IMR-90 (cell line): Measurements from ENCODE around the gene SIT1. TPM values are rescaled to one million over a fixed set of nuclear protein-coding genes. Genes with fewer than 3 reads are reported as not detected.

Source experiments
- ATAC-seq: fragments of 200-7000 bp; cut with Tn5 transposase; 2 replicates; pipeline ENCODE4 v1.9.1; 2020; ENCODE audit warnings: low read depth, mild to moderate bottlenecking, moderate library complexity
- BruUV-seq: library from RNA; stranded (reverse); fragments of 400-500 nt; replicated peaks from 2 replicates; lab custom pipeline; 2021; lab: Mats Ljungman, UMichigan
- CTCF ChIA-PET: fragments of 300-600 bp; formaldehyde crosslinking; extraction: SDS; loops from one replicate; lab custom pipeline; 2021; ENCODE audit warnings: antibody characterized with exemption; lab: Yijun Ruan, JAX
- POLR2A ChIA-PET: fragments of 300-600 bp; sonication (Branson Sonifier 250); formaldehyde crosslinking; loops from one replicate; lab custom pipeline; 2022; ENCODE audit warnings: antibody characterized with exemption; ENCODE audit not compliant: unreplicated experiment; lab: Charles Lee
- DNase-seq: peaks from one replicate; pipeline ENCODE4 v3.0.0; 2013
- H2AFZ ChIP-seq: replicated peaks from 2 replicates; pipeline ENCODE3; 2013; ENCODE audit warnings: low read length, mild to moderate bottlenecking; ENCODE audit not compliant: poor library complexity
- H2AK5ac ChIP-seq: 2 replicates; pipeline ENCODE4 v1.6.1; 2013; ENCODE audit warnings: low read depth, low read length, inconsistent platforms
- H2AK9ac ChIP-seq: replicated peaks from 2 replicates; pipeline ENCODE3; 2013; ENCODE audit warnings: mild to moderate bottlenecking, low read depth, low read length, moderate library complexity; ENCODE audit not compliant: poor library complexity
- H2BK120ac ChIP-seq: 2 replicates; pipeline ENCODE4 v1.6.1; 2013; ENCODE audit warnings: low read depth, low read length, inconsistent platforms
- H2BK15ac ChIP-seq: 3 replicates; pipeline ENCODE4 v1.6.1; 2013; ENCODE audit warnings: low read depth, low read length, inconsistent platforms
- H2BK20ac ChIP-seq: 2 replicates; pipeline ENCODE4 v1.6.1; 2013; ENCODE audit warnings: low read depth, mild to moderate bottlenecking, inconsistent platforms, low read length, moderate library complexity
- H2BK5ac ChIP-seq: 2 replicates; pipeline ENCODE4 v1.6.1; 2013; ENCODE audit warnings: mild to moderate bottlenecking, low read depth, low read length, inconsistent platforms; ENCODE audit not compliant: poor library complexity, severe bottlenecking
- H3K14ac ChIP-seq: replicated peaks from 2 replicates; pipeline ENCODE4 v1.6.1; 2013; ENCODE audit warnings: low read depth, low read length, inconsistent platforms
- H3K18ac ChIP-seq: 2 replicates; pipeline ENCODE4 v1.6.1; 2013; ENCODE audit warnings: low read depth, low read length, control low read depth
- H3K23ac ChIP-seq: 2 replicates; pipeline ENCODE4 v1.6.1; 2013; ENCODE audit warnings: low read depth, low read length, inconsistent platforms
- H3K27ac ChIP-seq: 2 replicates; pipeline ENCODE4 v1.5.1; 2013; ENCODE audit warnings: mild to moderate bottlenecking, control low read depth, low read length; ENCODE audit not compliant: insufficient read depth
- H3K27me3 ChIP-seq: 2 replicates; pipeline ENCODE4 v1.6.1; 2013; ENCODE audit warnings: low read length; ENCODE audit not compliant: control insufficient read depth, insufficient read depth
- H3K36me3 ChIP-seq: 2 replicates; pipeline ENCODE4 v1.6.1; 2013; ENCODE audit warnings: low read length, mixed read lengths; ENCODE audit not compliant: control insufficient read depth, insufficient read depth
- H3K4ac ChIP-seq: 2 replicates; pipeline ENCODE4 v1.6.1; 2013; ENCODE audit warnings: low read depth, low read length, inconsistent platforms
- H3K4me1 ChIP-seq: 2 replicates; pipeline ENCODE4 v1.6.1; 2013; ENCODE audit warnings: low read length, mixed read lengths; ENCODE audit not compliant: control insufficient read depth, insufficient read depth
- H3K4me2 ChIP-seq: 2 replicates; pipeline ENCODE4 v1.6.1; 2013; ENCODE audit warnings: low read depth, mild to moderate bottlenecking, control low read depth, low read length, moderate library complexity
- H3K4me3 ChIP-seq: 2 replicates; pipeline ENCODE4 v1.5.1; 2013; ENCODE audit warnings: low read depth, mild to moderate bottlenecking, control low read depth, low read length, moderate library complexity; ENCODE audit not compliant: insufficient read depth
- H3K56ac ChIP-seq: 2 replicates; pipeline ENCODE4 v1.6.1; 2013; ENCODE audit warnings: low read length, inconsistent platforms; ENCODE audit not compliant: insufficient read depth; ENCODE audit errors: extremely low read depth
- H3K79me1 ChIP-seq, 2 experiments: 2 replicates each; pipeline ENCODE4 v1.6.1; 2013; ENCODE audit warnings: low read length in 2 of 2, inconsistent platforms in 1 of 2, low read depth in 1 of 2
- H3K9ac ChIP-seq: 2 replicates; pipeline ENCODE4 v1.6.1; 2013; ENCODE audit warnings: low read depth, low read length, control low read depth
- H3K9me1 ChIP-seq: 2 replicates; pipeline ENCODE4 v1.6.1; 2013; ENCODE audit warnings: low read length, inconsistent platforms; ENCODE audit not compliant: insufficient read depth
- H3K9me3 ChIP-seq: 2 replicates; pipeline ENCODE4 v1.6.1; 2013; ENCODE audit warnings: low read length; ENCODE audit not compliant: control insufficient read depth, insufficient read depth
- H4K20me1 ChIP-seq: 2 replicates; pipeline ENCODE4 v1.6.1; 2013; ENCODE audit warnings: low read length, inconsistent platforms; ENCODE audit not compliant: insufficient read depth
- H4K5ac ChIP-seq: 2 replicates; pipeline ENCODE4 v1.6.1; 2013; ENCODE audit warnings: mild to moderate bottlenecking, low read depth, low read length, control low read depth
- H4K8ac ChIP-seq, 2 experiments: 2 replicates each; pipeline ENCODE4 v1.6.1; 2013; ENCODE audit warnings: low read depth in 2 of 2, low read length in 2 of 2, control low read depth in 1 of 2, inconsistent platforms in 1 of 2
- H4K91ac ChIP-seq: 2 replicates; pipeline ENCODE4 v1.6.1; 2013; ENCODE audit warnings: low read depth, low read length, inconsistent platforms; ENCODE audit not compliant: insufficient read depth
- CHD1 ChIP-seq: IDR thresholded peaks from 2 replicates; pipeline ENCODE4 v1.6.1; 2012; ENCODE audit warnings: low read depth, low read length, improper control_type of control experiment
- FOS ChIP-seq: fragments of 150-350 bp; IDR thresholded peaks from 2 replicates; pipeline ENCODE4 v1.6.1; 2016; ENCODE audit warnings: low read depth, low read length
- POLR2A ChIP-seq: IDR thresholded peaks from 2 replicates; pipeline ENCODE4 v1.6.1; 2012; ENCODE audit warnings: mild to moderate bottlenecking, low read depth, low read length
- RAD21 ChIP-seq: IDR thresholded peaks from 2 replicates; pipeline ENCODE4 v1.6.1; 2012; ENCODE audit warnings: low read length, improper control_type of control experiment
- RFX5 ChIP-seq: IDR thresholded peaks from 2 replicates; pipeline ENCODE4 v1.8.0; 2012; ENCODE audit warnings: low read depth, mild to moderate bottlenecking, low read length, moderate library complexity
- WGBS, 2 experiments: methylation state at CpG; one replicate each; pipeline versions ENCODE4 v1.1.5 to v1.1.7; 2013; ENCODE audit warnings: missing lambda C conversion rate in 2 of 2; ENCODE audit not compliant: insufficient read length in 1 of 2; ENCODE audit errors: extremely low coverage in 2 of 2; 5-methylcytosine and 5-hydroxymethylcytosine counted together
- dilution Hi-C: fragments of 300-500 bp; cut with HindIII; formaldehyde crosslinking; loops from one replicate; pipeline ENCODE4 v1.14.3; 2018; ENCODE audit warnings: low sequenced_read_pairs; ENCODE audit not compliant: unreplicated experiment
- in situ Hi-C: fragments of 300-500 bp; cut with MboI; formaldehyde crosslinking; loops from 3 replicates; pipeline ENCODE4 v1.14.3; 2019; ENCODE audit warnings: low sequenced_read_pairs, inconsistent platforms, mixed read lengths
- intact Hi-C: fragments of 100-400 bp; cut with micrococcal nuclease; formaldehyde crosslinking; loops from 2 replicates; pipeline ENCODE4 v1.10.0; 2022
- polyA plus RNA-seq, 3 experiments: library from polyadenylated mRNA; depleted of rRNA; stranded (reverse); fragments of >200 nt; gene quantifications; 2 replicates each; pipeline ENCODE4 v1.2.3, GENCODE V29; 2012; ENCODE audit warnings: low replicate concordance in 1 of 3
- total RNA-seq: library from RNA; depleted of rRNA; stranded (reverse); fragments of >200 nt; gene quantifications from 2 replicates; pipeline ENCODE4 v1.2.3, GENCODE V29; 2012

The SIT1 gene
- total and polyA plus RNA-seq, 2 of the 4 experiments (the other 2 are of a cell fraction): not detected

GRCh38 chr9:35682520-35683315, 32.0 kb upstream of the SIT1 start:
- ATAC-seq (no peak), DNase-seq (no peak)
- no peak overlapping the region for H3K4me3 ChIP-seq
- H3K4me1 ChIP-seq: peaks cover 60% of the 10 kb centered on the region
- H3K56ac ChIP-seq: no peak overlapping the region
- in situ Hi-C loops: no loop called here
- H3K9me3 ChIP-seq: no peaks in the 10 kb centered on the region
- TF ChIP-seq POLR2A (no peak), CHD1 (no peak), FOS (no peak), RFX5 (no peak), RAD21 (no peak)
- no peak overlapping the region for H2BK120ac ChIP-seq
- peaks cover 13 to 76% of the 10 kb centered on the region in 2 experiments for H3K79me1 ChIP-seq
- H4K20me1 ChIP-seq: peaks cover 78% of the 10 kb centered on the region
- 0 out of 2 replicates have a peak overlapping the region, but pooled peaks have one; percentile 27 for H3K14ac ChIP-seq
- H4K8ac ChIP-seq: peak overlapping the region in 1 of 2 experiments; percentile 15; a peak in 1 of 4 replicates
- H3K36me3 ChIP-seq: peaks cover 59% of the 10 kb centered on the region
- H3K9ac ChIP-seq: no peak overlapping the region; the same call in 1 of the 2 replicates
- peak overlapping the region; percentile 47; the same call in 1 of the 2 replicates for H3K27ac ChIP-seq
- ChIA-PET CTCF (interaction anchor here (1.4 kb wide), 1 partner anchor 14 kb away, joined by 7 read pairs; no protein-coding TSS in a partner anchor), POLR2A (interaction anchor here (0.6 to 1.6 kb wide), 3 partner anchors 9 to 44 kb away, joined by 3 read pairs; no protein-coding TSS in a partner anchor)
- H2BK20ac ChIP-seq: no peak overlapping the region
- BruUV-seq: no TSS peak
- H2AFZ ChIP-seq: no peak overlapping the region
- peak overlapping the region; percentile 51 for H2AK9ac ChIP-seq
- intact Hi-C loops: loop anchor here (10.0 kb wide), 1 partner anchor 78 kb away; the partner anchor contains the start of gene TESK1
- dilution Hi-C loops: no loop called here
- H3K4ac ChIP-seq: no peak overlapping the region
- H4K91ac ChIP-seq: no peak overlapping the region
- no peaks in the 10 kb centered on the region for H3K27me3 ChIP-seq
- H4K5ac ChIP-seq: no peak overlapping the region; the same call in 1 of the 2 replicates
- H2BK5ac ChIP-seq: peak overlapping the region; percentile 59
- peaks cover 54% of the 10 kb centered on the region for H3K9me1 ChIP-seq
- H3K4me2 ChIP-seq: no peak overlapping the region; the same call in 1 of the 2 replicates
- 89% methylated on average over 6 of the region's 10 CpGs; no CpG with 5 or more reads in 1 of the 2 experiments for WGBS, 2 experiments
- no peak overlapping the region for H3K18ac ChIP-seq
- no peak overlapping the region for H2BK15ac ChIP-seq
- peak overlapping the region; percentile 61 for H3K23ac ChIP-seq
- no peak overlapping the region for H2AK5ac ChIP-seq
